Adrenal gland (tissue), 12 donors: Measurements from ENCODE around the gene DOCK6. TPM values are rescaled to one million over a fixed set of nuclear protein-coding genes. Genes with fewer than 3 reads are reported as not detected.

ENCODE experiments used
- DNase-seq, 7 donors: peaks; one replicate each; pipeline ENCODE4 v3.0.0-alpha.2; 2019 to 2020
- H3K27ac ChIP-seq, 5 donors: fragments of 200-600 bp; sonication (generic) in 4 of 5; 1 replicate in 3 of 5; 2 replicates in 2 of 5; pipeline versions ENCODE4 v1.5.1 to v1.8.0; 2016 to 2020; ENCODE audit warnings: mild to moderate bottlenecking in 1 of 5
- H3K27me3 ChIP-seq: fragments of 200-600 bp; 2 replicates; pipeline ENCODE4 v1.8.0; 2021
- H3K36me3 ChIP-seq, 2 donors: fragments of 200-600 bp; replicated peaks in 1 of 2; 1 replicate in 1 of 2; 2 replicates in 1 of 2; pipeline versions ENCODE4 v1.5.1 to v1.8.0; 2018 to 2022
- H3K4me1 ChIP-seq, 2 donors: fragments of 200-600 bp; replicated peaks in 1 of 2; 1 replicate in 1 of 2; 2 replicates in 1 of 2; pipeline versions ENCODE4 v1.5.1 to v1.8.0; 2018 to 2021
- H3K4me3 ChIP-seq, 4 donors: fragments of 200-600 bp; sonication (generic) in 3 of 4; one replicate each; pipeline ENCODE4 v1.5.1; 2016 to 2018
- H3K9me3 ChIP-seq, 3 donors: fragments of 200-600 bp; sonication (generic) in 1 of 3; replicated peaks in 1 of 3; 1 replicate in 2 of 3; 2 replicates in 1 of 3; pipeline versions ENCODE4 v1.5.1 to v1.8.0; 2016 to 2021
- POLR2A ChIP-seq, 2 donors: fragments of 450-650 bp; IDR thresholded peaks; one replicate each; pipeline ENCODE4 v1.6.1; 2017; ENCODE audit warnings: antibody characterized with exemption in 2 of 2, mild to moderate bottlenecking in 2 of 2, moderate library complexity in 1 of 2
- WGBS, 4 donors: extraction: QIAGEN DNeasy Blood & Tissue Kit in 2 of 4; methylation state at CpG; one replicate each; pipeline versions ENCODE4 v1.1.5 to v1.1.7; 2013 to 2017; 5-methylcytosine and 5-hydroxymethylcytosine counted together
- intact Hi-C, 2 donors: fragments of 100-400 bp; cut with DNase I; formaldehyde crosslinking; loops; one replicate each; pipeline versions ENCODE4 v1.14.1 to v1.15.0; 2022 to 2023
- polyA plus RNA-seq, 3 donors: library from polyadenylated mRNA; stranded (reverse); fragments of 200-250 nt in 2 of 3; fragments of 350-450 nt in 1 of 3; fragmentation: Illumina TruSeq in 1 of 3; extraction: RNeasy Lipid Tissue Mini Kit (QIAGEN cat#74804) in 1 of 3; gene quantifications; one replicate each; pipeline ENCODE4 v1.2.3, GENCODE V29; 2013 to 2014
- total RNA-seq, 9 donors: library from RNA; depleted of rRNA in 4 of 9; stranded (reverse); fragments of >200 nt in 4 of 9; fragments of 120-200 nt in 1 of 9; fragmentation: NEBNext Ultra II Directional in 1 of 9; extraction: Animal tissue kit (Norgen Biotek cat#: 25700) in 1 of 9; gene quantifications; one replicate each; pipeline versions ENCODE4 v1.1.0 to v1.2.4, GENCODE V29; 2013 to 2023
- TF ChIP-seq, protein P1 (sequence below), 6 experiments: fragments of 450-650 bp in 4 of 6; fragments of 200-600 bp in 2 of 6; sonication (generic) in 1 of 6; IDR thresholded peaks; 1 replicate in 5 of 6; 2 replicates in 1 of 6; pipeline versions ENCODE4 v1.5.1 to v1.8.0; 2016 to 2021; ENCODE audit warnings: antibody characterized with exemption in 6 of 6, mild to moderate bottlenecking in 2 of 6, moderate library complexity in 1 of 6
- donor health status: healthy with polysubstance abuse.
- donor health status: Bipolar disorder and iron deficiency.
- donor health status: DM: yes; HTN: yes; CAD: no.
- donor health status: DM: no; HTN: no; CAD: no.
- donor health status: DM: no; HTN: no; CAD: no.
- donor health status: DM: yes; HTN: yes; CAD: no.

Gene DOCK6
- total and polyA plus RNA-seq, 12 donors, result 4.5 to 152 (median 38.3) TPM

DNA sequence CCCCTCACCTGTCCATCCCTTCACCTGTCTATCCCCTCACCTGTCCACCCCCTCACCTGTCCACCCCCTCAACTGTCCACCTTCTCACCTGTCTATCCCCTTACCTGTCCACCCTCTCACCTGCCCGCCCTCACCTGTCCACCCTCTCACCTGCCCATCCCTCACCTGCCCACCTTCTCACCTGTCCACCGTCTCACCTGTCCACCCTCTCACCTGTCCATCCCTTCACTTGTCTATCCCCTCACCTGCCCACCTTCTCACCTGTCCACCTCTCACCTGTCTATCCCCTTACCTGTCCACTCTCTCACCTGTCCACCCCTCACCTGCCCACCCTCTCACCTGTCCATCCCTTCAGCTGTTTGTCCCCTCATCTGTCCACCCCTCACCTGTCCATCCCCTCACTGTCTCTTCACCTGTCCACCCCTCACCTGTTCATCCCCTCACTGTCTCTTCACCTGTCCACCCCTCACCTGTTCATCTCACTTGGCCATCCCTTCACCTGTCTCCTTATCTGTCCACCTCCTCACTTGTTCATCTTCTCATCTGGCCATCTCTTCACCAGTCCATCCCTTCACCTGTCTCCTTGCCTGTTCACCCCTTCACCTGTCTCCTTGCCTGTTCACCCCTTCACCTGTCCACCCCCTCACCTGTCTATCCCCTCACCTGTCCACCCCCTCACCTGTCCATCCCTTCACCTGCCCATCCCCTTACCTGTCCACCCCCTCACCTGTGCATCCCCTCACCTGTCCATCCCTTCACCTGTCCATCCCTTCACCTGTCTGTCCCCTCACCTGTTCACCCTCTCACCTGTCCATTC is 52.3 kb downstream of the DOCK6 start:
- 61 to 79% (median 67%) methylated on average over 2 of the region's 2 CpGs for WGBS, 4 donors
- H3K27me3 ChIP-seq, result no peaks in the 10 kb centered on the region
- intact Hi-C loops, result loop anchor here (10.0 kb wide), 1 partner anchor 175 kb away; no protein-coding TSS in a partner anchor
- no peak for TF ChIP-seq POLR2A (IDR thresholded peaks at IDR 0.05)
- TF ChIP-seq, protein P1, sequence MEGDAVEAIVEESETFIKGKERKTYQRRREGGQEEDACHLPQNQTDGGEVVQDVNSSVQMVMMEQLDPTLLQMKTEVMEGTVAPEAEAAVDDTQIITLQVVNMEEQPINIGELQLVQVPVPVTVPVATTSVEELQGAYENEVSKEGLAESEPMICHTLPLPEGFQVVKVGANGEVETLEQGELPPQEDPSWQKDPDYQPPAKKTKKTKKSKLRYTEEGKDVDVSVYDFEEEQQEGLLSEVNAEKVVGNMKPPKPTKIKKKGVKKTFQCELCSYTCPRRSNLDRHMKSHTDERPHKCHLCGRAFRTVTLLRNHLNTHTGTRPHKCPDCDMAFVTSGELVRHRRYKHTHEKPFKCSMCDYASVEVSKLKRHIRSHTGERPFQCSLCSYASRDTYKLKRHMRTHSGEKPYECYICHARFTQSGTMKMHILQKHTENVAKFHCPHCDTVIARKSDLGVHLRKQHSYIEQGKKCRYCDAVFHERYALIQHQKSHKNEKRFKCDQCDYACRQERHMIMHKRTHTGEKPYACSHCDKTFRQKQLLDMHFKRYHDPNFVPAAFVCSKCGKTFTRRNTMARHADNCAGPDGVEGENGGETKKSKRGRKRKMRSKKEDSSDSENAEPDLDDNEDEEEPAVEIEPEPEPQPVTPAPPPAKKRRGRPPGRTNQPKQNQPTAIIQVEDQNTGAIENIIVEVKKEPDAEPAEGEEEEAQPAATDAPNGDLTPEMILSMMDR (IDR thresholded peaks at IDR 0.05), result no peak
- no peak overlapping the region for H3K27ac ChIP-seq
- H3K36me3 ChIP-seq, result peaks cover 0 to 5% of the 10 kb centered on the region in 2 donors
- peaks cover 0 to 4% of the 10 kb centered on the region in 2 donors for H3K4me1 ChIP-seq
- no peak for DNase-seq
- no peak overlapping the region for H3K4me3 ChIP-seq
- H3K9me3 ChIP-seq, result no peaks in the 10 kb centered on the region

DNA sequence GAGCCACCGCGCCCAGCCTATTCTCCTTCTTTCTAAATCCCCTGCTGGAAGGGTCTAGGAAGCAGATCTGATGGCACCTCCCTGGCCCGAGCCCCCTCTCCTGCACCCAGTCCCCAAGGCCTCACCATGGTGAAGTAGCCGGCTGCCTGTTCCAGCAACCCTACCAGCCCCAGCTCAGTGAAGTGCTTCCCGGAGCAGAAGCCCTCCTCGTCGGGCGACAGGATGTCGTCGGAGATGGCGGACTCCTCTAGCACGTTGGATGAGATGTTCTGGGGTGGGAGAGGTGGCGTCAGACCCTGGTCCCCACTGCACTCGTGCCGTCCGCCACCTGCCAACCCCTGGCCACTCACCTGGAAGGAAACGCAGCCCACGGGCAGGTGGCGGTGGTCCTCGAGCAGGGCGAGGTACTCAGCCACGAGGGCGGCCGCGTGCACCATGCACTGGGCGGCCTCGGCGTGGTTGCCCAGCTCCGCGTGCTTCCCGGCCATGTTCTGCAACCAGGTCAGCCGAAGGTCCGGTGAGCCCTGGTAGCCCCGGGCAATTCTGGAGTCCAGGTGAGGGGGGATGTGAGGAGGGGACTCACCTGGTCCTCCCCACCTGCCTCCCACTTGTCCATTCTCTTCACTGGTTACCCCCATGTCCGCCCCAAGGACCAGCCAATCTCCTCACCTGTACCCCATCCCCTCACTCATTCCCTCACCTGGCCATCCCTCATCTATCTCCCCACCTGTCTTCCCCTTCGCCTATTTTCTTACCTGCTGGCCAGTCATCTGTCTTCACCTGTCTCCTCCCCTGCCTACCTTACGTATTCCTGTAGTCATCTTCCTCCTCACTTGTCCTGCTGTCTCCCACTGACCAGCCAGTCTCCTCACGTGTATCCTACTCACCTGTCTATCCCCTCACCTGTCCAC is 53.5 kb downstream of the DOCK6 start:
- no peak overlapping the region for H3K4me3 ChIP-seq
- intact Hi-C loops, result loop anchor here (10.0 kb wide), 1 partner anchor 174 kb away; no protein-coding TSS in a partner anchor
- no peaks in the 10 kb centered on the region for H3K27me3 ChIP-seq
- no peak overlapping the region for H3K27ac ChIP-seq
- no peaks in the 10 kb centered on the region for H3K9me3 ChIP-seq
- TF ChIP-seq, protein P1 (IDR thresholded peaks at IDR 0.05), result no peak
- no peak for TF ChIP-seq POLR2A (IDR thresholded peaks at IDR 0.05)
- H3K4me1 ChIP-seq, result peaks cover 9 to 16% of the 10 kb centered on the region in 2 donors
- 84 to 92% (median 90%) methylated on average over 27 to 38 of the region's 38 CpGs for WGBS, 4 donors
- no peak for DNase-seq
- peaks cover 0 to under 1% of the 10 kb centered on the region in 2 donors for H3K36me3 ChIP-seq

DNA sequence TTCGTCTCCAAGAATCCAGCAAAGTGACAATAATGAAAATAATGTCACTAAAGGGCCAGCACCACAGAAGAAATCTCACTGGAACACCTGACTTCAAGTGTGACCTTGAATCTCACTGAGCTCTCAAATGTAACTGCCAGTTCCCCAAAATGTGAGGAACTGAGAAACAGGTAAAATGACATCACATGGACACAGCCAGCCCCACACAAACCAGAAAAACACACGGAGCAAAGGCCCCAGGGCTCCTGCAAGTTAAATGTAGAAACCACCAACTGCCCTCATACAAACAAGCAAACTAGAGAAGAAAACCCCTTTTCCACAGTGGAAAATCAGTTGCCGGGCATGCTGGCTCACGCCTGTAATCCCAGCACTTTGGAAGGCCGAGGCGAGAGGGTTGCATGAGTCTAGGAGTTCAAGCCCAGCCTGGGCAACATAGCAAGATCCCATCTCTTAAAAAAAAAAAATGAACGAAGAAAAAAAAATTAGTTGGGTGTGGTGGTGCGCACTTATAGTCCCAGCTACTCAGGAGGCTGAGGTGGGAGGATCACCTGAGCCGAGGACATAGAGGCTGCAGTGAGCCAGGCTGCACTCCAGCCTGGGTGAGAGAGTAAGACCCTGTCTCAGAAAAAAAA is 56.3 kb downstream of the DOCK6 start:
- Histone ChIP-seq H3K36me3 (no peaks in the 10 kb centered on the region), H3K9me3 (no peaks in the 10 kb centered on the region), H3K4me1 (peaks cover 18 to 32% of the 10 kb centered on the region in 2 donors), H3K4me3 (no peak overlapping the region), H3K27ac (peak overlapping the region in 2 of 5 donors; percentile 88 to 92), H3K27me3 (no peaks in the 10 kb centered on the region)
- intact Hi-C loops, result loop anchor here (2.0 to 10.0 kb wide), 2 partner anchors 67 to 171 kb away; no protein-coding TSS in a partner anchor
- no peak for TF ChIP-seq POLR2A (IDR thresholded peaks at IDR 0.05)
- no peak for DNase-seq
- WGBS, 4 donors, result 79 to 88% (median 80%) methylated on average over 8 to 9 of the region's 9 CpGs

DNA sequence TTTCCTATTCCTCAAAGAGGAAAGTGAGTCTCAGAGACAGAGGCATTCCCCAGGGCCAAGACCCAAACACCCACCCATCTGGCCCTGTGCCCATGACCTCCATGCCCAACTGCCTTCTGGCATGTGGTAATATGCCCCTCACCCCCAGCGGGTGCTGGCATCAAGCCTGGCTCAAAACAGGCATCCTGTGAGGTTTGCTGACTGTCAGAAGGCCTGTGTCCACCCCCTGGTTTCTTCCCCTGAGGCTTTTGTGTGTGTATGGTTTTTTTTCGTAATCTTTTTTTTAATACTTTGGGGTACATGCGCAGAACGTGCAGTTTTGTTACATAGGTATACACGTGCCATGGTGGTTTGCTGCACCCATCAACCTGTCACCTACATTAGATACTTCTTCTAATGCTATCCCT is 57.4 kb downstream of the DOCK6 start:
- H3K4me3 ChIP-seq, result no peak overlapping the region
- no peaks in the 10 kb centered on the region for H3K9me3 ChIP-seq
- peak; percentile 50 to 82 (median 79) for DNase-seq
- H3K4me1 ChIP-seq, result peaks cover 18 to 32% of the 10 kb centered on the region in 2 donors
- no peak for TF ChIP-seq POLR2A (IDR thresholded peaks at IDR 0.05)
- TF ChIP-seq, protein P1 (IDR thresholded peaks at IDR 0.05), result no peak
- WGBS, 4 donors, result 29 to 49% (median 32%) methylated on average over 5 of the region's 5 CpGs
- peak overlapping the region in 3 of 5 donors; percentile 88 to 93 (median 92) for H3K27ac ChIP-seq
- H3K27me3 ChIP-seq, result no peaks in the 10 kb centered on the region
- intact Hi-C loops, result loop anchor here (2.0 to 10.0 kb wide), 3 partner anchors 66 to 170 kb away; no protein-coding TSS in a partner anchor
- no peaks in the 10 kb centered on the region for H3K36me3 ChIP-seq
